Smooth muscle cell (in vitro differentiated cells): Measurements from ENCODE around the gene RNF138. TPM values are rescaled to one million over a fixed set of nuclear protein-coding genes. Genes with fewer than 3 reads are reported as not detected.

Source experiments
- DNase-seq: peaks from one replicate; lab custom pipeline; 2025; ENCODE audit not compliant: unreplicated experiment; lab: John Stamatoyannopoulos, UW
- H2AFZ ChIP-seq: fragments of 200-600 bp; sonication (generic); 2 replicates; pipeline ENCODE4 v1.6.0; 2016; ENCODE audit warnings: antibody characterized with exemption, low read depth, mild to moderate bottlenecking
- H3F3A ChIP-seq: fragments of 200-600 bp; sonication (generic); 2 replicates; pipeline ENCODE4 v1.6.0; 2017; ENCODE audit warnings: antibody characterized with exemption, low read depth
- H3K27ac ChIP-seq: fragments of 200-600 bp; sonication (generic); 2 replicates; pipeline ENCODE4 v1.5.1; 2016; ENCODE audit warnings: low read depth, mild to moderate bottlenecking
- H3K27me3 ChIP-seq: fragments of 200-600 bp; sonication (generic); 2 replicates; pipeline ENCODE4 v1.6.1; 2016; ENCODE audit warnings: low read depth, mild to moderate bottlenecking
- H3K36me3 ChIP-seq: fragments of 200-600 bp; sonication (generic); 2 replicates; pipeline ENCODE4 v1.5.1; 2016; ENCODE audit warnings: low read depth
- H3K4me1 ChIP-seq: fragments of 200-600 bp; sonication (generic); 2 replicates; pipeline ENCODE4 v1.5.1; 2016; ENCODE audit warnings: low read depth
- H3K4me2 ChIP-seq: fragments of 200-600 bp; sonication (generic); 2 replicates; pipeline ENCODE4 v1.6.0; 2016; ENCODE audit warnings: mild to moderate bottlenecking
- H3K4me3 ChIP-seq: fragments of 200-600 bp; sonication (generic); 2 replicates; pipeline ENCODE4 v1.5.1; 2016; ENCODE audit warnings: mild to moderate bottlenecking
- H3K79me2 ChIP-seq: fragments of 200-600 bp; sonication (generic); 2 replicates; pipeline ENCODE4 v1.6.0; 2016; ENCODE audit warnings: low read depth, mild to moderate bottlenecking
- H3K9ac ChIP-seq: fragments of 200-600 bp; sonication (generic); 2 replicates; pipeline ENCODE4 v1.6.0; 2016; ENCODE audit warnings: low read depth
- H3K9me3 ChIP-seq: fragments of 200-600 bp; sonication (generic); replicated peaks from 2 replicates; pipeline ENCODE4 v1.5.1; 2016; ENCODE audit warnings: low read depth
- H4K20me1 ChIP-seq: fragments of 200-600 bp; sonication (generic); 2 replicates; pipeline ENCODE4 v1.6.0; 2016; ENCODE audit warnings: low read depth
- WGBS: methylation state at CpG from one replicate; pipeline ENCODE4 v1.1.7; 2016; ENCODE audit warnings: low lambda C conversion rate; 5-methylcytosine and 5-hydroxymethylcytosine counted together
- polyA plus RNA-seq: library from polyadenylated mRNA; unstranded; fragments of >200 nt; fragmentation: Nextera tagmentation; extraction: Ambion mirVana; gene quantifications from 2 replicates; pipeline ENCODE4 v1.2.1, GENCODE V29; 2016
- total RNA-seq: library from RNA; depleted of rRNA; stranded (reverse); fragments of >200 nt; gene quantifications from 2 replicates; pipeline ENCODE4 v1.2.3, GENCODE V29; 2014
- TF ChIP-seq, protein P1 (sequence below): fragments of 200-600 bp; sonication (generic); IDR thresholded peaks from 2 replicates; pipeline ENCODE4 v1.5.1; 2017; ENCODE audit warnings: borderline replicate concordance, mild to moderate bottlenecking, antibody characterized with exemption; ENCODE audit not compliant: insufficient read depth, poor library complexity, severe bottlenecking

Gene RNF138
- total and polyA plus RNA-seq, 2 experiments from 2014 or later: 10.2 to 15.6 TPM

- Histone ChIP-seq H3K4me1 (no peaks in the 10 kb centered on the region), H3K9ac (no peak overlapping the region), H4K20me1 (no peaks in the 10 kb centered on the region), H3K27ac (no peak overlapping the region), H2AFZ (no peak overlapping the region), H3K4me2 (no peak overlapping the region), H3K36me3 (no peaks in the 10 kb centered on the region), H3K79me2 (no peaks in the 10 kb centered on the region), H3K27me3 (peaks cover 2% of the 10 kb centered on the region), H3K9me3 (no peaks in the 10 kb centered on the region), H3F3A (no peaks in the 10 kb centered on the region), H3K4me3 (no peak overlapping the region)
- 78% methylated on average over 2 of the region's 2 CpGs for WGBS
- TF ChIP-seq, protein P1, sequence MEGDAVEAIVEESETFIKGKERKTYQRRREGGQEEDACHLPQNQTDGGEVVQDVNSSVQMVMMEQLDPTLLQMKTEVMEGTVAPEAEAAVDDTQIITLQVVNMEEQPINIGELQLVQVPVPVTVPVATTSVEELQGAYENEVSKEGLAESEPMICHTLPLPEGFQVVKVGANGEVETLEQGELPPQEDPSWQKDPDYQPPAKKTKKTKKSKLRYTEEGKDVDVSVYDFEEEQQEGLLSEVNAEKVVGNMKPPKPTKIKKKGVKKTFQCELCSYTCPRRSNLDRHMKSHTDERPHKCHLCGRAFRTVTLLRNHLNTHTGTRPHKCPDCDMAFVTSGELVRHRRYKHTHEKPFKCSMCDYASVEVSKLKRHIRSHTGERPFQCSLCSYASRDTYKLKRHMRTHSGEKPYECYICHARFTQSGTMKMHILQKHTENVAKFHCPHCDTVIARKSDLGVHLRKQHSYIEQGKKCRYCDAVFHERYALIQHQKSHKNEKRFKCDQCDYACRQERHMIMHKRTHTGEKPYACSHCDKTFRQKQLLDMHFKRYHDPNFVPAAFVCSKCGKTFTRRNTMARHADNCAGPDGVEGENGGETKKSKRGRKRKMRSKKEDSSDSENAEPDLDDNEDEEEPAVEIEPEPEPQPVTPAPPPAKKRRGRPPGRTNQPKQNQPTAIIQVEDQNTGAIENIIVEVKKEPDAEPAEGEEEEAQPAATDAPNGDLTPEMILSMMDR: no peak
- no peak for DNase-seq
These were observed 68.9 kb downstream of the RNF138 start for GRCh38 chr18:32160547-32160946.

GRCh38 chr18:32167980-32168730, 76.5 kb downstream of the RNF138 start:
- WGBS: 79% methylated on average over 3 of the region's 3 CpGs
- H3K27me3 ChIP-seq: peaks cover 2% of the 10 kb centered on the region
- H3K9me3 ChIP-seq: no peaks in the 10 kb centered on the region
- no peak overlapping the region for H3K9ac ChIP-seq
- TF ChIP-seq, protein P1: no peak
- no peaks in the 10 kb centered on the region for H3K36me3 ChIP-seq
- H4K20me1 ChIP-seq: no peaks in the 10 kb centered on the region
- H3K79me2 ChIP-seq: no peaks in the 10 kb centered on the region
- no peak overlapping the region for H3K4me2 ChIP-seq
- no peaks in the 10 kb centered on the region for H3K4me1 ChIP-seq
- DNase-seq: no peak
- no peak overlapping the region for H3K27ac ChIP-seq
- no peak overlapping the region for H2AFZ ChIP-seq
- H3K4me3 ChIP-seq: no peak overlapping the region
- no peaks in the 10 kb centered on the region for H3F3A ChIP-seq

GRCh38 chr18:32173654-32174053, 82.0 kb downstream of the RNF138 start:
- no peaks in the 10 kb centered on the region for H3K79me2 ChIP-seq
- no peak for DNase-seq
- no peaks in the 10 kb centered on the region for H3K36me3 ChIP-seq
- no peaks in the 10 kb centered on the region for H3F3A ChIP-seq
- H3K4me2 ChIP-seq: no peak overlapping the region
- no peak overlapping the region for H3K9ac ChIP-seq
- H3K4me3 ChIP-seq: no peak overlapping the region
- H4K20me1 ChIP-seq: no peaks in the 10 kb centered on the region
- no peak overlapping the region for H3K27ac ChIP-seq
- WGBS: 87% methylated on average over 3 of the region's 3 CpGs
- H2AFZ ChIP-seq: no peak overlapping the region
- H3K4me1 ChIP-seq: no peaks in the 10 kb centered on the region
- no peaks in the 10 kb centered on the region for H3K27me3 ChIP-seq
- TF ChIP-seq, protein P1: no peak
- H3K9me3 ChIP-seq: no peaks in the 10 kb centered on the region

DNA sequence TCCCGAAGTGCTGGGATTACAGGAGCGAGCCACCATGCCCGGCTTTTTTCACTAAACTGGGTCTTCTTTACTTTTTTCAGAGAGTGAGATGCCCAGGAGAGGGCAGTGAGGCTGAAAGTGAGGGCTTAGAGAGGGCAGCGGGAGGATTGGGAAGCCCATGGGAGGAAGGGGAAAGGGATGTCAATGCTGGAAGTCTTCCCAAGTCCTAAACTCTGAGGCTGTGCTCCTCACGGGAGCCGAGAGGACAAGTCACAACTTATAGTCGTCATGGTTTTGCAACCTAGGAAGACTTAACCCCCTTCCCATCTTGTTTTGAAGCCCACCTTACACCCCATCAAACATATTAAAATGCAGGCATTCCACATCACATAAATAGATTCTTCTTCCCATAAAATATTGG, 83.0 kb downstream of the RNF138 start:
- Histone ChIP-seq H3K9ac (no peak overlapping the region), H3K79me2 (no peaks in the 10 kb centered on the region), H3K27me3 (no peaks in the 10 kb centered on the region), H3K4me1 (no peaks in the 10 kb centered on the region), H3K4me2 (no peak overlapping the region), H3F3A (no peaks in the 10 kb centered on the region), H3K36me3 (no peaks in the 10 kb centered on the region), H2AFZ (no peak overlapping the region), H4K20me1 (no peaks in the 10 kb centered on the region), H3K27ac (no peak overlapping the region), H3K9me3 (no peaks in the 10 kb centered on the region), H3K4me3 (no peak overlapping the region)
- TF ChIP-seq, protein P1: no peak
- WGBS: 87% methylated on average over 7 of the region's 7 CpGs
- no peak for DNase-seq
